H1 (cell line): Measurements from ENCODE around the gene USP13. TPM values are rescaled to one million over a fixed set of nuclear protein-coding genes. Genes with fewer than 3 reads are reported as not detected.

Experiments
- CTCF ChIA-PET: fragments of 300-600 bp; sonication (Branson Sonifier 250); formaldehyde crosslinking; loops from one replicate; lab custom pipeline; 2021; ENCODE audit not compliant: partially characterized antibody; lab: Charles Lee
- POLR2A ChIA-PET: fragments of 300-600 bp; sonication (Branson Sonifier 250); formaldehyde crosslinking; loops from one replicate; lab custom pipeline; 2021; ENCODE audit warnings: inconsistent platforms; ENCODE audit not compliant: partially characterized antibody; lab: Charles Lee
- DNase-seq, 2 experiments: peaks; one replicate each; pipeline versions ENCODE4 v3.0.0 to v3.0.0-alpha.2; 2010 to 2022; ENCODE audit warnings: low spot score in 2 of 2, low read depth in 1 of 2, mixed read lengths in 1 of 2
- FAIRE-seq: peaks from 2 replicates; lab custom pipeline; 2011; peaks lifted over from hg19 to GRCh38; lab: Jason Lieb, UNC
- H2AFZ ChIP-seq: 2 replicates; pipeline ENCODE4 v1.8.1; 2012; ENCODE audit warnings: low read length, inconsistent platforms
- H2AK5ac ChIP-seq: 2 replicates; pipeline ENCODE4 v1.6.1; 2013; ENCODE audit warnings: low read depth, low read length
- H2BK120ac ChIP-seq: replicated peaks from 2 replicates; pipeline ENCODE3; 2013; ENCODE audit warnings: low read depth, low read length, inconsistent platforms
- H2BK12ac ChIP-seq: 2 replicates; pipeline ENCODE4 v1.6.1; 2013; ENCODE audit warnings: low read depth, low read length
- H2BK15ac ChIP-seq: 2 replicates; pipeline ENCODE4 v1.6.1; 2013; ENCODE audit warnings: low read length
- H2BK20ac ChIP-seq: 2 replicates; pipeline ENCODE4 v1.6.1; 2013; ENCODE audit warnings: low read length
- H2BK5ac ChIP-seq: 2 replicates; pipeline ENCODE4 v1.6.1; 2013; ENCODE audit warnings: low read depth, low read length
- H3K14ac ChIP-seq: 2 replicates; pipeline ENCODE4 v1.6.1; 2013; ENCODE audit warnings: inconsistent platforms; ENCODE audit not compliant: insufficient read length
- H3K18ac ChIP-seq: 2 replicates; pipeline ENCODE4 v1.6.1; 2013; ENCODE audit warnings: low read length; ENCODE audit errors: extremely low read depth
- H3K23ac ChIP-seq: 2 replicates; pipeline ENCODE4 v1.6.1; 2013; ENCODE audit warnings: inconsistent platforms; ENCODE audit not compliant: insufficient read length
- H3K23me2 ChIP-seq: 2 replicates; pipeline ENCODE4 v1.6.1; 2013; ENCODE audit warnings: low read depth, low read length
- H3K27ac ChIP-seq: 2 replicates; pipeline ENCODE4 v1.6.1; 2011; ENCODE audit warnings: low read depth, low read length, inconsistent platforms
- H3K27me3 ChIP-seq, 4 experiments: replicated peaks in 1 of 4; 1 replicate in 1 of 4; 2 replicates in 3 of 4; pipeline versions ENCODE4 v1.6.1 to v1.8.1; 2011 to 2013; ENCODE audit warnings: low read length in 3 of 4, mild to moderate bottlenecking in 3 of 4, inconsistent platforms in 2 of 4, mixed read lengths in 2 of 4, moderate library complexity in 1 of 4; ENCODE audit not compliant: control insufficient read depth in 3 of 4, insufficient read depth in 3 of 4; ENCODE audit errors: extremely low read depth in 1 of 4
- H3K36me3 ChIP-seq, 4 experiments: 2 replicates each; pipeline versions ENCODE4 v1.6.1 to v1.8.1; 2011 to 2013; ENCODE audit warnings: mild to moderate bottlenecking in 4 of 4, low read length in 3 of 4, moderate library complexity in 2 of 4, control low read depth in 1 of 4, inconsistent platforms in 1 of 4; ENCODE audit not compliant: insufficient read depth in 4 of 4, control insufficient read depth in 2 of 4
- H3K4ac ChIP-seq: replicated peaks from 2 replicates; pipeline ENCODE3; 2013; ENCODE audit warnings: low read length, low read depth, mixed read lengths, inconsistent platforms; ENCODE audit not compliant: insufficient read length
- H3K4me1 ChIP-seq, 4 experiments: replicated peaks in 1 of 4; 1 replicate in 1 of 4; 2 replicates in 3 of 4; pipeline versions ENCODE4 v1.6.1 to v1.8.1; 2011 to 2013; ENCODE audit warnings: low read length in 3 of 4, inconsistent platforms in 2 of 4, mixed read lengths in 1 of 4; ENCODE audit not compliant: insufficient read depth in 4 of 4, control insufficient read depth in 3 of 4
- H3K4me2 ChIP-seq, 2 experiments: 2 replicates each; pipeline versions ENCODE4 v1.6.1 to v1.8.1; 2011 to 2013; ENCODE audit warnings: low read depth in 2 of 2, low read length in 2 of 2, control low read depth in 1 of 2, inconsistent platforms in 1 of 2, mild to moderate bottlenecking in 1 of 2; ENCODE audit not compliant: insufficient read depth in 1 of 2
- H3K4me3 ChIP-seq, 4 experiments: fragments of 200-600, 300-600 bp in 1 of 4; sonication (generic), shearing (Covaris generic), sonication (Bioruptor Twin) in 1 of 4; 2 replicates each; pipeline versions ENCODE4 v1.5.1 to v1.8.1; 2011 to 2016; ENCODE audit warnings: low read length in 4 of 4, low read depth in 3 of 4, control low read depth in 2 of 4, inconsistent platforms in 2 of 4, mild to moderate bottlenecking in 2 of 4, mixed read lengths in 1 of 4, moderate library complexity in 1 of 4; ENCODE audit not compliant: insufficient read depth in 2 of 4; ENCODE audit errors: extremely low read depth in 1 of 4
- H3K56ac ChIP-seq: replicated peaks from 2 replicates; pipeline ENCODE3; 2013; ENCODE audit warnings: low read depth, mild to moderate bottlenecking, mixed read lengths, low read length, inconsistent platforms; ENCODE audit not compliant: insufficient read length
- H3K79me1 ChIP-seq: 2 replicates; pipeline ENCODE4 v1.6.1; 2013; ENCODE audit warnings: low read depth, low read length, control low read depth
- H3K79me2 ChIP-seq, 2 experiments: 2 replicates each; pipeline versions ENCODE4 v1.6.1 to v1.8.1; 2012 to 2013; ENCODE audit warnings: low read length in 2 of 2, mild to moderate bottlenecking in 2 of 2, inconsistent platforms in 1 of 2; ENCODE audit not compliant: insufficient read depth in 2 of 2, control insufficient read depth in 1 of 2
- H3K9ac ChIP-seq, 4 experiments: replicated peaks in 1 of 4; 1 replicate in 1 of 4; 2 replicates in 3 of 4; pipeline versions ENCODE4 v1.6.1 to v1.8.1; 2011 to 2013; ENCODE audit warnings: low read depth in 3 of 4, low read length in 3 of 4, control low read depth in 2 of 4, mild to moderate bottlenecking in 2 of 4, moderate library complexity in 2 of 4, inconsistent platforms in 1 of 4; ENCODE audit errors: extremely low read depth in 1 of 4
- H3K9me3 ChIP-seq, 2 experiments: 2 replicates each; pipeline versions ENCODE4 v1.6.1 to v1.8.1; 2012 to 2013; ENCODE audit warnings: mild to moderate bottlenecking in 2 of 2, moderate library complexity in 2 of 2, control low read depth in 1 of 2, inconsistent platforms in 1 of 2, low read depth in 1 of 2, low read length in 1 of 2, mixed read lengths in 1 of 2; ENCODE audit not compliant: insufficient read depth in 2 of 2
- H4K20me1 ChIP-seq, 2 experiments: replicated peaks in 1 of 2; 2 replicates each; pipeline versions ENCODE3 to v1.8.1; 2011 to 2013; ENCODE audit warnings: inconsistent platforms in 2 of 2, low read length in 2 of 2, mild to moderate bottlenecking in 1 of 2; ENCODE audit not compliant: insufficient read depth in 2 of 2, control insufficient read depth in 1 of 2
- H4K5ac ChIP-seq: 2 replicates; pipeline ENCODE4 v1.6.1; 2013; ENCODE audit warnings: low read length, low read depth, mixed read lengths, inconsistent platforms; ENCODE audit not compliant: insufficient read length
- H4K8ac ChIP-seq: 2 replicates; pipeline ENCODE4 v1.8.0; 2013; ENCODE audit warnings: mild to moderate bottlenecking, moderate library complexity, low read length, inconsistent platforms; ENCODE audit not compliant: insufficient read depth; ENCODE audit errors: extremely low read depth
- H4K91ac ChIP-seq: replicated peaks from 2 replicates; pipeline ENCODE3; 2013; ENCODE audit warnings: low read length, mixed read lengths, inconsistent platforms; ENCODE audit not compliant: insufficient read length
- CTBP2 ChIP-seq: IDR thresholded peaks from 2 replicates; pipeline ENCODE4 v1.7.0; 2011; ENCODE audit warnings: borderline replicate concordance, mild to moderate bottlenecking, moderate library complexity, mixed read lengths, low read length; ENCODE audit not compliant: insufficient read depth, insufficient read length
- WGBS, 2 experiments: shearing (Covaris generic) in 1 of 2; methylation state at CpG; one replicate each; pipeline versions ENCODE4 v1.1.6 to v1.1.7; 2013 to 2015; ENCODE audit warnings: low lambda C conversion rate in 2 of 2, mixed read lengths in 2 of 2, inconsistent platforms in 1 of 2, low coverage in 1 of 2, missing lambda C conversion rate in 1 of 2; ENCODE audit not compliant: insufficient replicate concordance in 2 of 2, insufficient coverage in 1 of 2, insufficient read length in 1 of 2; ENCODE audit errors: extremely low coverage in 1 of 2, missing lambda C conversion rate in 1 of 2; 5-methylcytosine and 5-hydroxymethylcytosine counted together
- polyA plus RNA-seq, 7 experiments: library from polyadenylated mRNA; depleted of rRNA in 3 of 7; stranded (reverse) in 5 of 7; unstranded in 2 of 7; fragments of >200 nt in 5 of 7; fragments of 200-250 nt in 2 of 7; gene quantifications; 1 replicate in 5 of 7; 2 replicates in 1 of 7; 4 replicates in 1 of 7; pipeline versions ENCODE4 v1.2.1 to v1.2.3, GENCODE V29; 2011 to 2013; ENCODE audit warnings: missing spikeins in 2 of 7, mixed read lengths in 2 of 7
- total RNA-seq: library from RNA; stranded (reverse); fragmentation: NEBNext Ultra II Directional; extraction: Animal tissue kit (Norgen Biotek cat#: 25700); gene quantifications from 2 replicates; pipeline ENCODE4 v1.2.1, GENCODE V29; 2021

The USP13 gene
- total and polyA plus RNA-seq, 2 of the 8 experiments (the other 6 are each of a cell fraction or from before 2014, with no cell fraction given): 7.9 to 25.9 TPM

- H3K9me3 ChIP-seq: no peaks in the 10 kb centered on the region
- no peak overlapping the region for H3K14ac ChIP-seq
- no peak overlapping the region for H4K8ac ChIP-seq
- POLR2A ChIA-PET: no interaction called here
- no peaks in the 10 kb centered on the region for H3K79me2 ChIP-seq
- no peak overlapping the region for H2BK15ac ChIP-seq
- no peaks in the 10 kb centered on the region for H3K27me3 ChIP-seq
- TF ChIP-seq CTBP2: no peak
- TF ChIP-seq, all 59 proteins: peak for 0
- Histone ChIP-seq H3K4me3 (no peak overlapping the region), H3K36me3 (no peaks in the 10 kb centered on the region), H3K56ac (no peak overlapping the region), H2BK12ac (no peak overlapping the region), H3K4ac (no peak overlapping the region), H2AK5ac (no peak overlapping the region), H4K91ac (no peak overlapping the region), H3K79me1 (no peaks in the 10 kb centered on the region), H4K20me1 (no peaks in the 10 kb centered on the region), H3K4me2 (no peak overlapping the region), H3K23me2 (no peaks in the 10 kb centered on the region), H2AFZ (no peak overlapping the region), H2BK5ac (no peak overlapping the region), H3K4me1 (peaks cover 0 to 9% (median 5%) of the 10 kb centered on the region in 4 experiments; a peak in 4 of 7 replicates), H3K23ac (no peak overlapping the region), H3K18ac (no peak overlapping the region), H4K5ac (no peak overlapping the region), H2BK20ac (no peak overlapping the region), H3K9ac (no peak overlapping the region), H3K27ac (no peak overlapping the region), H2BK120ac (no peak overlapping the region)
- 84% methylated on average over 3 of the region's 3 CpGs; no CpG with 5 or more reads in 1 of the 2 experiments for WGBS, 2 experiments
- CTCF ChIA-PET: interaction anchor here (1.4 to 4.1 kb wide), 4 partner anchors 11 to 29 kb away, joined by 4 to 29 read pairs (median 10); no protein-coding TSS in a partner anchor
- DNase-seq: no peak
- FAIRE-seq: no peak
These were observed 169.5 kb downstream of the USP13 start for GRCh38 chr3:179822296-179822695.
